HG02973 (cell line): ENCODE results near the gene CPA5.

ENCODE experiments used
- ATAC-seq: cut with Tn5 transposase; IDR thresholded peaks from one replicate; pipeline ENCODE4 v1.9.1; 2021; ENCODE audit warnings: moderate library complexity; ENCODE audit not compliant: unreplicated experiment

The CPA5 gene

DNA sequence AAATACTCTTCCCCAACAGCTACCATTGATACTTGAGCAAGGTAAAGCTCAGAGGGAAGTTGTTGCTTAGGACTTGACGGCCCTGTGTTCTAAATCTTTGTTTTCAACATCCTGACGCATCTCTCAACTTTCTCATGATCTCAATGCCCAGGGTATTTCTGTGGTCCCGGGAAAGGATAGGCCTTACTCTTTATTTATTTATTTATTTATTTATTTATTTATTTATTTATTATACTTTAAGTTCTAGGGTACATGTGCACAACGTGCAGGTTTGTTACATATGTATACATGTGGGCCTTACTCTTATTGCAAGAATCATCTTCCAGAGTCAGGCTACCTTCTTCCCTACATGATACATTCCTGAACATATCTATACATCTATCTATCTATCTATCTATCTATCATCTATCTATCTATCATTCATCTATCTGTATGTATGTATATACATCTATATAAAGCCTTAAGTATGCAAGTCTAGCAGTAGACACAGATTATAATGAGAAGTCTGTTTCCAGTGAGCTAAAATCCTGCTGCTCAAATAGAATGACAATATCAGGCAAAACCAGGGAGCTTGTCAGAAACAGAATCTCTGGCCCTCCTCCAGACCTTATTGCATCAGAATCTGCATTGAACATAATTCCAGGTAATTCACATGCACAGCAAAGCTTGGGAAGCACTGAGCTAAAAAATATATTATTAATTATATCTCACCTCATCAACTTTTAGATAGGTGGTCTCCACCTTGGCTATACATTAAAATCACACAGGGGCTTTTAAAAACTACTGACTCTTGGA lies 12.2 kb upstream of the CPA5 start:
- ATAC-seq = no peak

DNA sequence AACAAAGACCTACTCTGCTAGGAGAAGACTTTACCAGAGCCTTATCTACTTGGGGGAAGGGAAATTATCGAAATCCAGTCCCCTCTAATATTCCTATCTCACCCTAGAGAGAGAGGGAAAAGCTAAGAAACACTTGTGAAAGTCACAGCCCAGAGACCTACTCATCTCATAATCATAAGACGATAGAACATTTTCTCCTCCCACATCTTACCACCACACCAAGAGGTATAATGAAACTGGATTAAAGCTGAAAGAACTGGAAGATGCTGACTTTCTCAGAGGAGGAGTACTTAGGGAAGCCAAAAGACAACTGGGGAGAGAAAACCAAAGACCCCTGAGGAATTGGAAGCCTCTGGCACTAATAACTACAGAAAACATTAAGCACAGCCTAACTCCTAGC lies 10.8 kb upstream of the CPA5 start:
- ATAC-seq = no peak

DNA sequence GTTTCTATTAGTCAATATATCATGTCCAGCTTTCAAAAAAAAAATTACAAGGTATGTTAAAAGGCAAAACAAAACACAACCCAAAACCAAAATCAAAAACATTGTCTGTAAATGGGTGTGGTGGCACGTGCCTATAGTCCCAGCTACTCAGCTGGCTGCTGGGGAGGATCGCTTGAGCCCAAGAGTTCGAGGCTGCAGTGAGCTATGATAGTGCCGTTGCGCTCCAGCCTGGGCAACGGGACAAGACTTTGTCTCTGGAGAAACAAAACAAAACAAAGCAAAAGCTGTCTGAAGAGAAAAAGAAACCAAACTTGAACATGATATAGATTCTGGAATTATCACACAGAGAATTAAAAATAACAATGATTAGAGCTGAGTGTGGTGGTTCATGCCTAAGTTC lies 10.3 kb upstream of the CPA5 start:
- no peak for ATAC-seq

GRCh38 chr7:130337410-130337971 lies 7.1 kb upstream of the CPA5 start:
- ATAC-seq = no peak

DNA sequence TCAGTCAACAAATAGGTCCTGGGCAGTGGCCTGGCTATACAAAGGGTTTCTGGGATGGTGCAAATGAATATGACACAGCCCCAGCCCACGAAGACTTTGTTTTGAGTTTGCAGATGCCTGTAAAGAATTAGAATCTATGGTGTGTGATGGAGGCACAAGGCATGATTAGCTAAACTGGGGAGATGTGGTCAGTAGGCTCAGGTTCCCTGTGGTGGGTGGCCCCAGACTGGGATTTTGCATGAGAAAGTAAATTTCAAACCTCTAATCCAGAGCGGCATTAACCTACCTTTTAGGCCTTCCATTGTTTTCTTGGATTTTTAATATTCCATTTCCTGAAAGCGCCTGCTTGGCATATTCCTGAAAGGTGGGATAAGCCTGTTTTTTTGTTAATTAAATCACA lies 6.4 kb upstream of the CPA5 start:
- no peak for ATAC-seq

GRCh38 chr7:130341882-130342281 lies 2.7 kb upstream of the CPA5 start:
- no peak for ATAC-seq

DNA sequence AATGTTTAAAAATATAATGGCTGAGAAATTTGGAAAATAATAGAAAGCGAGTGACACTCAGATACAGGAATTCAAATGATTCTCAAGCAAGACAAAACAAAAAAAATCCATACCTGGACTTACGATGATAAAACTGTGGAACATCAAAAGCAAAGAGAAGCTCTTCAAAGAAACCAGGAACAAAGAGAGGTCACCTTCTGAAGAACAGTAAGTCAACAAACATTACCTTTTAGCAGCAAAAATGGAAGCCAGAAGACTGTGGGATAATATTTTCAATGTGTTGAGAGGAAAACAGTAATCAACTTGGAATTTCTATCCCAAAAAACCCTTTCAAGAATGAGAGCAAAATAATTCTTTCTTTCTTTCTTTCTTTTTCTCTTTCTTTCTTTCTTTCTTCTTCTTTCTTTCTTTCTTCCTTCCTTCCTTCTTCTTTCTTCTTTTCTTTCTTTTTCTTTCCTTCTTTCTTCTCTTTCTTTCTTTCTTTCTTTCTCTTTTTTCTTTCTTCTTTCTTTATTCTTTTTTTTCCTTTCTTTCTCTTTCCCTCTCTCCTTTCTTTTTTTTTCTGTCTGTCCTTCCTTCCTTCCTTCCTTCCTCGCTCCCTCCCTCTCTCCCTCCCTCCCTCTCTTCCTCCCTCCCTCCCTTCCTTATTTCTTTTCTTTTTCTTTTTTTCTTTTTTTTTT lies 1.8 kb upstream of the CPA5 start:
- no peak for ATAC-seq

DNA sequence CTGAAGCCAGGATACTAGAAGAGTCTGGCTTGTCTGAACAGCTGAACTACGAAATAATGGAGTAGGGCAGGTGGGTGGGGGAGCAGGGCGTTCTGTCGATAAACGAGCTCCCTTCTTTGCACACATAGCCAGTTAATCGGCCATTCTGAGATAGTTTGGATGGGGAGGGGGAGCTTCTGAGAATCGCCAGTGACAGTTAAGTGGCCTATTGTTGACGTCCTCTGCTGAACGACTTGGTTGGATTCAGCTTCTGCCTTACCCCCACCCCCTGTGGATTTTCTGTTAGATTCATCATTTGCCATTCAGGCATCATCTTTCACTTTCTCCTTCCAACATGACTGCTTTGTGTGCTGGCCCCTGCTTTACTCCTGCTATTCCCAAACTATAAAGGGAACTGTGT lies 520 bp downstream of the CPA5 start:
- no peak for ATAC-seq

GRCh38 chr7:130345725-130346124 lies 1.1 kb downstream of the CPA5 start:
- no peak for ATAC-seq

DNA sequence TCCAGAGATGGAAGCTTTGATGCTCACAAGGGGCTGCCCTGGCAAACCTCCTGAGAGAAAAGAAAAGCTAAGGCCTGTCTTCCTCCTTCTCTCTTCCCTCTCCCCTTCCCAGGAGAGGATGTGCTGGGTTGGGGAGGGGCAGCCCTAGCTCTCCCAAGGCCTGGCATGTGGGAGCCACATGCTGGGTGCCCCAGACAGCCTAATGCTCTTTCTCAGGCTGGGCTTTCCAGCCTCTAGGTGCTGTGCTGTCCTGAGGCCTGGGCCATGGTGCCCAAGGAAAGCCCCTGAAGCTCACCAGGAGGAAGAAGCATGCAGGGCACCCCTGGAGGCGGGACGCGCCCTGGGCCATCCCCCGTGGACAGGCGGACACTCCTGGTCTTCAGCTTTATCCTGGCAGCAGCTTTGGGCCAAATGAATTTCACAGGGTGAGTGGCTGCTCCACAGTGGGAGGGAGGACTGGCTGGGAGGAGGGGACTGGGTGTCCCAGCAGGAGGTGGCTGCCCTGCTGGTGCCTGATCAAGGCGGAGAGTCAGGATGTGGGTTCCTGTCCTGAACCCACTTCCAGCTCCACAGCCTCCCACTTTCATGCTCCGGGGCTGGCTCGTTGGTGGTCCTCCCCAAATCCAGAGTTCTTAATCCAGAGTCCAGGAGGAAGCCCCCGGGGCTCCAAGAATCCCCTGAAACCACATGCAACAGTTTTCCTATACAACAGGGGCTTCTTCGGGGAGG lies 1.7 kb downstream of the CPA5 start:
- no peak for ATAC-seq

DNA sequence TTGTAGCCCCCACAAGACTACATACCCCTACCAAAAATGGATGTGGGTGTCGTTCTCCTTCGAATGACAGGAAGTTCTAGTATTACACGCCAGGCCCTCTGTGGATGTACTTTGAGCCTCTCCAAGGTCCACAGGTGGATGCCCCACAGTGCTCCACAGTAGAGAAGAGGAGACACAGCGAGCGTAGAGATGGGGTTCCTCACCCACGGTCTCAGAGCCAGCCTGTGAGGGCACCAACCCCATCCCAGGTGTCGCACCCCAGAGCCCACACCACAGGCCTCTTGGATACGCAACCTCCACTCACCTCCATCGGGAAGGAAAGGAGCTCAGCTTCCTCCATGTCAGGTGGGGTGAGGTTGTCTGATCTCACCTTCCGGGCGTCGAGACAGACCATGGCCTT lies 2.3 kb downstream of the CPA5 start:
- no peak for ATAC-seq

GRCh38 chr7:130349911-130350782 lies 5.5 kb downstream of the CPA5 start:
- no peak for ATAC-seq

DNA sequence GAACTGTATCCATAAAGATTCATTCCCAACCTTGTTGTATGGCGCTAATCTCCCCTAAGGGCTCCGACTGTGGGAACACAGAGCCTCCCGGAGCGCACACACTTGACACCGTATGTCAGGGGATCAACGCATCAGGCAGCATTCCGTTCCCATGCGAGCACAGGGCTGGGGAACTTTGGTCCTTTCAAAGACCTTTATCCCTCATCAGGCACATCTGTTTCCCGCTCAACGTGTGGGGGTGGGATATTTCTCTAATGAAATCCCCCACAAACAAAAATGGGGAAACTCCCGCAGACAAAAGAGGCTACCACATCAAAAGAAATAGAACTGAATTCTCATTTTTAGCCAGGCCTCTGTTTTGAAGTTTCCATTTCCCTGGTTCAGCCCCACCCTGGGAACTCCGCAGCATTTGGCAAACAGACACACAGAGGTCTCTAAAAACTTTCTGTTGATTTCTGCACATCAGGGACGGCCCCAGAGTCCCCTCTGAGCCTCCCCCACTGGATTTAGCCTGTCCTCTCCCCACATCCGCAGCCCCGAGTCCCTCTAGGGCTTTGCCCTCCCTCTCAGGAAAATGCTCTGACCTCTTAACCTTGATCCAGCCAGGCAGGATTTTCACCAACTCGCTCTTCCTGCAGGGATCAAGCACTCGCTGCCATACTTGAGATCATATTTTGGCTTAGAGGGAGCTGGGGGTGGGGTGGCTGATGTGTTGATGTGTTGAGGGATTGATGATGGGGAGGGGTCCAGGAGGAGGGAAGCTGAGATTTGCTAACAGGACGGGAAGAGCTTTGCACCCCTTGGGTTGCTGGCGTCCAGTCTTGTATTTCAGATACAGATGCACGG lies 6.6 kb downstream of the CPA5 start:
- no peak for ATAC-seq

- ATAC-seq = no peak
Observed at GRCh38 chr7:130351791-130352090, 7.1 kb downstream of the CPA5 start.

DNA sequence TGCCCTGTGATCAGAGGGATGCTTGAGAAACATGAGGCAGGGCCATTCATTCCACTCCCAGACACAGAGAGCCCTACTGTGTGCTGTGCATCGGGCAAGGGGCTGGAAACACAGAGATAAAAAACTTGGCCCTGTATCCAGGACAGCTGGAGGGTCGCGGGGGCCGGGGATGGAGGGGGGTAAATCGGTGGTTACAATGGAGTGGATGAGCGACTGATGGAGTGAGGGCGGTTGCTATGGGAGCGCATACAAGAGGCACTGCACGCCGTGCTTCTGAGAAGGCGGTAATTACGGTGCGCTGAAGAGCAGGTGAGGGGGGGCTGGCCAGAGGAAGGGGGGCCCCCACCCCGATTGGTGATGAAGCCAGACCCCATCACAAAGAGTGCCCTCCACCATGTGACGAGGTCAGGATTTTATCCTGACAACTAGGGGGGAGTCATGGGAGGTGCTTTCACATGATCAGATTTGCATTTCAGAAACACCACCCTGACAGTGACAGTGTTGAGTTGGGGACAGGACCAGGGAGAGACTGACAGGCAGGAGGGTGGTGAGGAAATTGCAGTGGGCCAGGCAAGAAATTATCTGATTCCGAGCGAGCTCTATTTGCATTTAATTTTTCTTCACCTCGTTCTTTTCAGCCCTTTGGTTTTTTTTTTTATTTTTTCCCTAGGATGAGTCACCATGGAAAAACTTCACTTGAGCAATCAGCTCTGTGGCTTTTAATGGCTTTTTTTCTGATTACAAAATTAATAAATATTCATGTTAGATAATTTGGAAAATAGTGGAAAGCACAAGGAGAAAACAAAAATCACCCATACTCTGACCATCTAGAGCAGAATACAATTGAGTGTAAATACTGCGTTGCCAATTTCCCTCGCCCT lies 7.8 kb downstream of the CPA5 start:
- ATAC-seq = no peak

- no peak for ATAC-seq
Observed at GRCh38 chr7:130353196-130353595, 8.6 kb downstream of the CPA5 start.

DNA sequence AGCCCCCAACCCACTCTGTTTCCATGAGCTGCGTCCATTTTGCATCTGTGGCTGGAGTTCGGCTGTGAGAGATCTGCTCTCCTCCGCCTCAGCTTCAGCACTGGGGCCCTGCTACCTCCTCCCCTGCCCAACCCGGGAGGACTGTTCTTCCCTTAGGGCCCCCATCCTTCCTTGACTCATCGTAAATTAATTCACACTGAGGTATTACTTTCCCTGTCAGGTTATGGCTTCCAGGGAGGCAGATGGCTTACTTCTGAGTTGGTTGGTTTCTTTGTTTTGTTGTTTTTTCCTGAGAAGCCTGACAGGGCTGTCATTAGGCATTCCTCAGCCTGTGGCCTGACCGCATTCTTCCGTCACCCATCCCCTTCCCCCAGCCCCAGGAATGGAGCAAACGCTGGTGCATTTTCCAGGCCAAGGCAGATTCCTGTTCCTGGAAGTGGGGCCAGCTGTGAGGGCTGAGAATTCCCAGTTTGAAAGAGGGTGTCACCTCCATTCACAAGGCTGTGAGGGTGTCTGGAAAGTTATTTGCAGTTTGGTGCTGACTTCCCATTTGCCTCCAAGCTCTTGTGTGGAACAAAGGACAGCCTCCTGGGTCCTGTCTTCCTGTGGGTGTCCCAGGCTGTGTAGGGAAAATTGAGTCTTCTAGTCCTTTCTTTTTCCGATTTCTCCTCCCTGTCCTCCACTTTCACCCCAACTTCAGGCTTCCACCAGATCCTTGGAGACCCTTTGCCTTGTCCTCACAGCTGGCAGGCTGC lies 11.7 kb downstream of the CPA5 start:
- ATAC-seq = no peak

DNA sequence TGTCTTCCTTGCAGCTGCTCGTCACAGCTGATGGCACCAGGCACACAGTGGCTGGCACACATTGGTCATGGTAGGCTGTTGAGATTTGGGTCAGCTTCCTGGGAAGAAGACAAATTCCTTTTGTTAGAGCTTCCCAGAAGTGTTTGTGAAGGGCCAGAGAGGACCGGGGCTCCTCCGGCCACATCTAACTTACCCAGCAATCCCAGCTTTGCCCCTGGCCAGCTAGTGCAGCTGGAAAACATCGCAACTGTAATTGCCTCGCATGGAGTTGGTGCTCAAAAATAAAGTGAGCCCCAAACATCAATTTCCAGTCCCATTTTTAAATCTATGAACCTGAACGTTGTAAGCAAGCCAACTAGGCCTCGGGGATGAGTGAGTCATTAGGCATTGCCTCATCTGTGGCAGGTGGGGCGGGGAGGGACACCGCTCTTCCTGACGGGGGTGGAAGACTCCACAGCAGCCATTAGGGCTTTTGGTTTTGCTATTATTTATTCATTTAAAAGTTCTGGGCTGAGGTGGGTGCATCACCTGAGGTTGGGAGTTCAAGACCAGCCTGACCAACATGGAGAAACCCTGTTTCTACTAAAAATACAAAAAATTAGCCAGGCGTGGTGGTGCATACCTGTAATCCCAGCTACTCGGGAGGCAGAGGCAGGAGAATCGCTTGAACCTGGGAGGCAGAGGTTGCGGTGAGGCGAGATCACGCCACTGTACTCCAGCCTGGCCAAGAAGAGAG lies 12.4 kb downstream of the CPA5 start:
- ATAC-seq = no peak
